Osteoblast (primary cell): ENCODE data around the gene EPM2AIP1. TPM values are rescaled to one million over a fixed set of nuclear protein-coding genes. Genes with fewer than 3 reads are reported as not detected.
"Not testable (repeated sequence)": the region's sequence is repeated elsewhere in the genome, so short reads cannot be mapped to it uniquely, and the experiment has no call there.

ENCODE experiments used
- DNase-seq: peaks from one replicate; pipeline ENCODE4 v3.0.0; 2011; ENCODE audit warnings: low spot score, mixed read lengths; ENCODE audit not compliant: insufficient read length; ENCODE audit errors: missing footprints
- H2AFZ ChIP-seq: 2 replicates; pipeline ENCODE4 v1.6.0; 2011; ENCODE audit warnings: mild to moderate bottlenecking, low read length
- H3K27ac ChIP-seq: 2 replicates; pipeline ENCODE4 v1.5.1; 2011; ENCODE audit warnings: mild to moderate bottlenecking, low read depth, low read length, moderate library complexity
- H3K27me3 ChIP-seq: 2 replicates; pipeline ENCODE4 v1.6.0; 2012; ENCODE audit warnings: mild to moderate bottlenecking, control low read depth, inconsistent platforms, low read length, moderate library complexity; ENCODE audit not compliant: insufficient read depth
- H3K36me3 ChIP-seq: 2 replicates; pipeline ENCODE4 v1.5.1; 2011; ENCODE audit warnings: mild to moderate bottlenecking, low read length, control low read depth, moderate library complexity; ENCODE audit not compliant: insufficient read depth
- H3K4me1 ChIP-seq: 2 replicates; pipeline ENCODE4 v1.5.1; 2011; ENCODE audit warnings: mild to moderate bottlenecking, low read length, control low read depth, moderate library complexity; ENCODE audit not compliant: insufficient read depth
- H3K4me2 ChIP-seq: 2 replicates; pipeline ENCODE4 v1.6.0; 2011; ENCODE audit warnings: mild to moderate bottlenecking, low read length; ENCODE audit not compliant: insufficient read depth
- H3K4me3 ChIP-seq: fragments of 200-600 bp; sonication (generic); 3 replicates; pipeline ENCODE4 v1.5.1; 2012; ENCODE audit warnings: mild to moderate bottlenecking, low read length, inconsistent platforms; ENCODE audit not compliant: insufficient read depth
- H3K79me2 ChIP-seq: 2 replicates; pipeline ENCODE4 v1.6.0; 2012; ENCODE audit warnings: mild to moderate bottlenecking, low read length, control low read depth, inconsistent platforms; ENCODE audit not compliant: insufficient read depth
- H3K9me3 ChIP-seq: 2 replicates; pipeline ENCODE4 v1.5.1; 2011; ENCODE audit warnings: low read depth, low read length, control low read depth
- H4K20me1 ChIP-seq: 2 replicates; pipeline ENCODE4 v1.6.0; 2012; ENCODE audit warnings: mild to moderate bottlenecking, low read length, control low read depth; ENCODE audit not compliant: insufficient read depth
- total RNA-seq: library from RNA; depleted of rRNA; stranded (reverse); fragments of >200 nt; gene quantifications from 2 replicates; pipeline ENCODE4 v1.2.3, GENCODE V29; 2012
- TF ChIP-seq, protein P1 (sequence below): IDR thresholded peaks from 2 replicates; pipeline ENCODE4 v1.5.1; 2011; ENCODE audit warnings: mild to moderate bottlenecking, low read depth, low read length, moderate library complexity; ENCODE audit errors: extremely low read depth

The EPM2AIP1 gene
- total RNA-seq, 1 donor = 22.8 TPM

DNA sequence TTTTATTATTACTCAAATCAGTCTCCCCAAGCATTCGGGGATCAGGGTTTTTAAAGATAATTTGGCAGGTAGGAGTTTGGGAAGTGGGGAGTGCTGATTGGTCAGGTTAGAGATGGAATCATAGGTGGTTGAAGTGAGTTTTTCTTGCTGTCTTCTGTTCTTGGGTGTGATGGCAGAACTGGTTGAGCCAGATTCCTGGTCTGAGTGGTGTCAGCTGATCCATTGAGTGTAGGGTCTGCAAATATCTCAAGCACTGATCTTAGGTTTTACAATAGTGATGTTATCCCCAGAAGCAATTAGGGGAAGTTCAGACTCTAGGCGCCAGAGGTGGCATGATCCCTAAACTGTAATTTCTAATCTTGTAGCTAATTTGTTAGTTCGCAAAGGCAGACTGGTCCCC lies 27.5 kb downstream of the EPM2AIP1 start:
- no peaks in the 10 kb centered on the region for H3K79me2 ChIP-seq
- TF ChIP-seq, protein P1, sequence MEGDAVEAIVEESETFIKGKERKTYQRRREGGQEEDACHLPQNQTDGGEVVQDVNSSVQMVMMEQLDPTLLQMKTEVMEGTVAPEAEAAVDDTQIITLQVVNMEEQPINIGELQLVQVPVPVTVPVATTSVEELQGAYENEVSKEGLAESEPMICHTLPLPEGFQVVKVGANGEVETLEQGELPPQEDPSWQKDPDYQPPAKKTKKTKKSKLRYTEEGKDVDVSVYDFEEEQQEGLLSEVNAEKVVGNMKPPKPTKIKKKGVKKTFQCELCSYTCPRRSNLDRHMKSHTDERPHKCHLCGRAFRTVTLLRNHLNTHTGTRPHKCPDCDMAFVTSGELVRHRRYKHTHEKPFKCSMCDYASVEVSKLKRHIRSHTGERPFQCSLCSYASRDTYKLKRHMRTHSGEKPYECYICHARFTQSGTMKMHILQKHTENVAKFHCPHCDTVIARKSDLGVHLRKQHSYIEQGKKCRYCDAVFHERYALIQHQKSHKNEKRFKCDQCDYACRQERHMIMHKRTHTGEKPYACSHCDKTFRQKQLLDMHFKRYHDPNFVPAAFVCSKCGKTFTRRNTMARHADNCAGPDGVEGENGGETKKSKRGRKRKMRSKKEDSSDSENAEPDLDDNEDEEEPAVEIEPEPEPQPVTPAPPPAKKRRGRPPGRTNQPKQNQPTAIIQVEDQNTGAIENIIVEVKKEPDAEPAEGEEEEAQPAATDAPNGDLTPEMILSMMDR = no peak

DNA sequence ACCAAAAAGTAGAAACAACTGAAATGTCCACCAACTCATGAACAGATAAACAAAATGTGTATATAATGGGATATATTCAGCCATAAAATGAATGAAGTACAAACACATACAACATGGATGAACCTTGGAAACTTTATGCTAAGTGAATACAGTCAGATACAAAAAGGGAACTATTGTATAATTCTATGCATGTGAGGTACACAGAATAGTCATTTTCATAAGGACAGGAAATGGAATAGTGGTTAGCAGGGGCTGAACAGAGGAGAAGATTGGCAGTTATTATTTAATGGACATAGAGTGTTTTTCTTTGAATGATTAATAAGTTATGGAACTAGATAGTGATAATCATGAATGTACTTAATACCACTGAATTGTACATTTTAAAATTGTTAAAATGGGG lies 28.1 kb downstream of the EPM2AIP1 start:
- TF ChIP-seq, protein P1 = no peak

More for the DNA sequence above, 27.5 kb downstream of the EPM2AIP1 start:
- no peaks in the 10 kb centered on the region for H4K20me1 ChIP-seq
- no peaks in the 10 kb centered on the region for H3K9me3 ChIP-seq
- DNase-seq = peak; percentile 8
- no peak overlapping the region for H3K4me2 ChIP-seq
- H3K27me3 ChIP-seq = no peaks in the 10 kb centered on the region
- H3K36me3 ChIP-seq = no peaks in the 10 kb centered on the region
- no peak overlapping the region for H3K4me3 ChIP-seq
- H3K4me1 ChIP-seq = peaks cover 8% of the 10 kb centered on the region
- H2AFZ ChIP-seq = no peak overlapping the region
- no peak overlapping the region for H3K27ac ChIP-seq

DNA sequence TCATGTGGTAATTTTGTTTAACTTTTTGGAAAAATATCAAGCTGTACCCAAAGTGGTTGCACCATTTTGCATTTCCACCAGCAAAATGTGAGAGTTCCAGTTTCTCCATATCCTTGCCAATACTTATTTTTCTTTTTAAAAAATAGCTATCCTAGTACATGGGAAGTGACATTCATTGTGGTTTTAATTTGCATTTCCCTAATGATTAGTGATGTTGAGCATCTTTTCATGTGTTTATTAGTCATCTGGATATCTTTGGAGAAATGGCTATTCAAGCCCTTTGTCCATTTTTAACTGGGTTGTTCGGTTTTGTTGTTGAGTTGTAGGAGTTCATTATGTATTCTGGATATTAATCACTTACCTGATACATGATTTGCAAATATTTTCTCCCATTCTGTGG lies 28.6 kb downstream of the EPM2AIP1 start:
- no peak overlapping the region for H3K27ac ChIP-seq
- no peaks in the 10 kb centered on the region for H4K20me1 ChIP-seq
- no peak overlapping the region for H3K4me3 ChIP-seq
- H3K36me3 ChIP-seq = no peaks in the 10 kb centered on the region
- TF ChIP-seq, protein P1 = no peak
- H3K9me3 ChIP-seq = no peaks in the 10 kb centered on the region
- no peaks in the 10 kb centered on the region for H3K4me1 ChIP-seq
- no peak overlapping the region for H2AFZ ChIP-seq
- no peaks in the 10 kb centered on the region for H3K79me2 ChIP-seq
- H3K4me2 ChIP-seq = no peak overlapping the region
- H3K27me3 ChIP-seq = no peaks in the 10 kb centered on the region
- DNase-seq = no peak

More for the DNA sequence above, 28.1 kb downstream of the EPM2AIP1 start:
- no peaks in the 10 kb centered on the region for H3K27me3 ChIP-seq
- H3K27ac ChIP-seq = no peak overlapping the region
- no peaks in the 10 kb centered on the region for H3K79me2 ChIP-seq
- no peaks in the 10 kb centered on the region for H3K36me3 ChIP-seq
- no peak overlapping the region for H3K4me3 ChIP-seq
- H3K9me3 ChIP-seq = no peaks in the 10 kb centered on the region
- DNase-seq = no peak
- H4K20me1 ChIP-seq = no peaks in the 10 kb centered on the region
- no peak overlapping the region for H2AFZ ChIP-seq
- H3K4me1 ChIP-seq = peaks cover 2% of the 10 kb centered on the region
- no peak overlapping the region for H3K4me2 ChIP-seq

DNA sequence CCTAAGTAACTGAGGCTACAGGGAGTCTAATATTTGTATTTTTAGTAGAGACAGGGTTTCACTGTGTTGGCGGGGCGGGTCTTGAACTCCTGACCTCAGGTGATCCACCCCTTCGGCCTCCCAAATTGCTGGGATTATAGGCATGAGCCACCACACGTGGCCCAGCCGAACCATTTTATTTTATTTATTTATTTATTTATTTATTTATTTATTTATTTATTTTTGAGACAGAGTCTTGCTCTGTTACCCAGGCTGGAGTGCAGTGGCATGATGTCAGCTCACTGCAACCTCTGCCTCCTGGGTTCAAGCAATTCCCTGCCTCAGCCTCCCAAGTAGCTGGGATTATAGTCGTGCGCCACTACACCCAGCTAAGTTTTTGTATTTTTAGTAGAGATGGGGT lies 29.9 kb downstream of the EPM2AIP1 start:
- not testable (repeated sequence) for H3K27ac ChIP-seq, H3K36me3 ChIP-seq, H3K79me2 ChIP-seq, DNase-seq, H3K27me3 ChIP-seq, H3K4me2 ChIP-seq, H3K9me3 ChIP-seq, H2AFZ ChIP-seq, H3K4me1 ChIP-seq, H3K4me3 ChIP-seq, H4K20me1 ChIP-seq
